ENCODE data around the gene RIN3. TPM values are rescaled to one million over a fixed set of nuclear protein-coding genes. Genes with fewer than 3 reads are reported as not detected.

Gene RIN3
- total and polyA plus RNA-seq, 7 donors: 6.0 to 31.8 (median 15.3) TPM

- Histone ChIP-seq H3K36me3 (peaks cover 0 to 18% (median 9%) of the 10 kb centered on the region in 4 donors), H3K27ac (peak overlapping the region in 3 of 4 donors; percentile 63 to 78 (median 77)), H3K4me3 (no peak overlapping the region), H3K9me3 (peaks cover 0 to 4% (median 0%) of the 10 kb centered on the region in 4 donors), H3K4me1 (peaks cover 0 to 73% (median 49%) of the 10 kb centered on the region in 4 donors), H3K27me3 (no peaks in the 10 kb centered on the region)
- TF ChIP-seq POLR2A (IDR thresholded peaks at IDR 0.05): no peak
- no peak for TF ChIP-seq CTCF (IDR thresholded peaks at IDR 0.05)
- TF ChIP-seq EP300 (IDR thresholded peaks at IDR 0.05): peak in 1 of 4 donors; percentile 27
- peak in 2 of 4 donors; percentile 34 to 58 for TF ChIP-seq POLR2AphosphoS5 (IDR thresholded peaks at IDR 0.05)
- DNase-seq: peak; percentile 57
- intact Hi-C loops (cut with DNase I): no loop called here
- 15 to 65% methylated on average over 6 of the region's 6 CpGs for WGBS, 2 donors
Observed at GRCh38 chr14:92570674-92571262, 57.2 kb downstream of the RIN3 start.

GRCh38 chr14:92572050-92572449, 58.5 kb downstream of the RIN3 start:
- Histone ChIP-seq H3K9me3 (peaks cover 0 to 3% (median 0%) of the 10 kb centered on the region in 4 donors), H3K4me1 (peaks cover 0 to 74% (median 49%) of the 10 kb centered on the region in 4 donors), H3K27ac (peak overlapping the region in 3 of 4 donors; percentile 63 to 78 (median 77)), H3K36me3 (peaks cover 0 to 14% (median 9%) of the 10 kb centered on the region in 4 donors), H3K4me3 (no peak overlapping the region), H3K27me3 (no peaks in the 10 kb centered on the region)
- no peak for TF ChIP-seq POLR2A (IDR thresholded peaks at IDR 0.05)
- TF ChIP-seq EP300 (IDR thresholded peaks at IDR 0.05): no peak
- TF ChIP-seq CTCF (IDR thresholded peaks at IDR 0.05): no peak
- TF ChIP-seq POLR2AphosphoS5 (IDR thresholded peaks at IDR 0.05): no peak
- intact Hi-C loops (cut with DNase I): no loop called here
- WGBS, 2 donors: 97 to 98% methylated on average over 10 of the region's 10 CpGs
- DNase-seq: peak; percentile 19

- Histone ChIP-seq H3K27me3 (no peaks in the 10 kb centered on the region), H3K9me3 (no peaks in the 10 kb centered on the region), H3K36me3 (peaks cover 0 to 26% (median 13%) of the 10 kb centered on the region in 4 donors), H3K4me1 (peaks cover 0 to 74% (median 49%) of the 10 kb centered on the region in 4 donors), H3K4me3 (no peak overlapping the region), H3K27ac (peak overlapping the region in 2 of 4 donors; percentile 77 to 78)
- intact Hi-C loops (cut with DNase I): no loop called here
- 64 to 86% methylated on average over 8 of the region's 8 CpGs for WGBS, 2 donors
- DNase-seq: peak; percentile 68
- no peak for TF ChIP-seq CTCF (IDR thresholded peaks at IDR 0.05)
- no peak for TF ChIP-seq POLR2A (IDR thresholded peaks at IDR 0.05)
- TF ChIP-seq EP300 (IDR thresholded peaks at IDR 0.05): no peak
- no peak for TF ChIP-seq POLR2AphosphoS5 (IDR thresholded peaks at IDR 0.05)
Observed at GRCh38 chr14:92573761-92574498, 60.3 kb downstream of the RIN3 start.

- WGBS, 2 donors: 90 to 93% methylated on average over 7 of the region's 7 CpGs
- Histone ChIP-seq H3K27ac (peak overlapping the region in 1 of 4 donors; percentile 77), H3K9me3 (no peaks in the 10 kb centered on the region), H3K27me3 (no peaks in the 10 kb centered on the region), H3K36me3 (peaks cover 0 to 38% (median 15%) of the 10 kb centered on the region in 4 donors), H3K4me3 (no peak overlapping the region), H3K4me1 (peaks cover 0 to 66% (median 39%) of the 10 kb centered on the region in 4 donors)
- no peak for TF ChIP-seq POLR2A (IDR thresholded peaks at IDR 0.05)
- TF ChIP-seq CTCF (IDR thresholded peaks at IDR 0.05): no peak
- no peak for TF ChIP-seq EP300 (IDR thresholded peaks at IDR 0.05)
- TF ChIP-seq POLR2AphosphoS5 (IDR thresholded peaks at IDR 0.05): no peak
- intact Hi-C loops (cut with DNase I): no loop called here
- no peak for DNase-seq
Observed at GRCh38 chr14:92575061-92575747, 61.6 kb downstream of the RIN3 start.
